ENCODE measurements around the gene CHTF18. TPM values are rescaled to one million over a fixed set of nuclear protein-coding genes. Genes with fewer than 3 reads are reported as not detected.
"Not testable (repeated sequence)": the region's sequence is repeated elsewhere in the genome, so short reads cannot be mapped to it uniquely, and the experiment has no call there.

The CHTF18 gene
- total and polyA plus RNA-seq, 2 donors (not counting 3 experiments of a cell fraction or from before 2014, with no cell fraction given), result 33.0 to 69.5 TPM

DNA sequence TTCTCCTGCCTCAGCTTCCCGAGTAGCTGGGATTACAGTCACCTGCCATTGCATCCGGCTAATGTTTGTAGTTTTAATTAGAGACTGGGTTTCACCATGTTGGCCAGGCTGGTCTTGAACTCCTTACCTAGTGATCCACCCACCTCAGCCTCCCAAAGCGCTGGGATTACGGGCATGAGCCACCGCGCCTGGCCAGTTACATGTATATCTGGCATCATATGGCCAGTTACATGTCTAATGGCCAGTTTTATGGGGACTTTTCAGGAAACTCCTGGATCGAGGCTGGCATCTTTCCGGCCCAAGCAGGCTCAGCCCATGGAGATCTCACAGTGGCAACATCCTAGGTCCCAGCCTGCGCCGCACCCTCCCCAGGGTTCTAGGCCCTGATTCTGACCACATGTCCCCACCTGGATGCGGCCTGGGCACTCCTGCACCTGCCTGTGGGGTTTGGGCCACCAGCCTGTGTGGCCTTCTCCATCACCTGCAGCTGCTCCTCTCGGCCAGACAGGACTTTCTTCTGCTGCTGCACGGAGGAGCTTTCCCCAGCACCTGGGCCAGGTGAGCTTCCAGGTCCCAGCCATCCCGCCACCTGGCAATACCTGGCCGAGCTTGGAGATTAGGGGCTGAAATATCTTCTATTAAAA is 46.3 kb upstream of the CHTF18 start:
- H3K9me1 ChIP-seq (replicated peaks; ENCODE audit: control insufficient read depth, extremely low read depth, insufficient read depth, low read length), result no peaks in the 10 kb centered on the region
- H2AFZ ChIP-seq (ENCODE audit: low read depth, low read length), result no peak overlapping the region
- ChIA-PET CTCF (interaction anchor here (1.7 kb wide), 1 partner anchor 30 kb away, joined by 5 read pairs; no protein-coding TSS in a partner anchor), POLR2A (no interaction called here)
- H3K4me1 ChIP-seq (ENCODE audit: control insufficient read depth, extremely low read depth, insufficient read depth, low read length), result peaks cover 10% of the 10 kb centered on the region
- H3K9me3 ChIP-seq (replicated peaks; ENCODE audit: control insufficient read depth, insufficient read depth, low read length), result no peaks in the 10 kb centered on the region
- dilution Hi-C loops (cut with MboI; ENCODE audit: extremely low pct_ligation_motif_present, low sequenced_read_pairs), result no loop called here
- H3K9ac ChIP-seq (replicated peaks; ENCODE audit: extremely low read depth, insufficient read depth, low read length), result no peak overlapping the region
- DNase-seq (ENCODE audit: low read depth, low spot score) (no peak), FAIRE-seq (no peak)
- peaks cover under 1 to 8% of the 10 kb centered on the region in 2 experiments for H3K36me3 ChIP-seq (ENCODE audit: control insufficient read depth in 2 of 2, extremely low read depth in 1 of 2, insufficient read depth in 2 of 2, low read length in 2 of 2)
- intact Hi-C loops (cut with micrococcal nuclease), result loop anchor here (1.0 to 5.0 kb wide), 2 partner anchors 30 to 45 kb away; partner anchors contain the start of genes CHTF18 and RPUSD1
- H3K27me3 ChIP-seq (ENCODE audit: control insufficient read depth in 2 of 2, insufficient read depth in 2 of 2, low read length in 2 of 2), result no peaks in the 10 kb centered on the region
- H3K27ac ChIP-seq (ENCODE audit: insufficient read depth, low read depth, low read length), result no peak overlapping the region
- TF ChIP-seq JUN (IDR thresholded peaks at IDR 0.05; ENCODE audit: borderline replicate concordance, insufficient read depth, insufficient read length, low read depth) (no peak), FOS (IDR thresholded peaks at IDR 0.05; ENCODE audit: borderline replicate concordance, insufficient read depth, low read length) (no peak), EZH2 (IDR thresholded peaks at IDR 0.05; ENCODE audit: borderline replicate concordance, low read depth, low read length, severe bottlenecking) (no peak), POLR2AphosphoS5 (IDR thresholded peaks at IDR 0.05; ENCODE audit: insufficient read depth, low read depth, low read length) (no peak), MYC (IDR thresholded peaks at IDR 0.05; ENCODE audit: low read depth, low read length) (no peak), POLR2A (IDR thresholded peaks at IDR 0.05; ENCODE audit: low read depth, low read length) (no peak), GATA2 (IDR thresholded peaks at IDR 0.05; ENCODE audit: insufficient read depth, insufficient read length, low read depth, low read length) (no peak)
- TF ChIP-seq, protein P1, sequence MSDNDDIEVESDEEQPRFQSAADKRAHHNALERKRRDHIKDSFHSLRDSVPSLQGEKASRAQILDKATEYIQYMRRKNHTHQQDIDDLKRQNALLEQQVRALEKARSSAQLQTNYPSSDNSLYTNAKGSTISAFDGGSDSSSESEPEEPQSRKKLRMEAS (IDR thresholded peaks at IDR 0.05; ENCODE audit: insufficient read depth, insufficient read length), result no peak
- TF ChIP-seq, protein P2, sequence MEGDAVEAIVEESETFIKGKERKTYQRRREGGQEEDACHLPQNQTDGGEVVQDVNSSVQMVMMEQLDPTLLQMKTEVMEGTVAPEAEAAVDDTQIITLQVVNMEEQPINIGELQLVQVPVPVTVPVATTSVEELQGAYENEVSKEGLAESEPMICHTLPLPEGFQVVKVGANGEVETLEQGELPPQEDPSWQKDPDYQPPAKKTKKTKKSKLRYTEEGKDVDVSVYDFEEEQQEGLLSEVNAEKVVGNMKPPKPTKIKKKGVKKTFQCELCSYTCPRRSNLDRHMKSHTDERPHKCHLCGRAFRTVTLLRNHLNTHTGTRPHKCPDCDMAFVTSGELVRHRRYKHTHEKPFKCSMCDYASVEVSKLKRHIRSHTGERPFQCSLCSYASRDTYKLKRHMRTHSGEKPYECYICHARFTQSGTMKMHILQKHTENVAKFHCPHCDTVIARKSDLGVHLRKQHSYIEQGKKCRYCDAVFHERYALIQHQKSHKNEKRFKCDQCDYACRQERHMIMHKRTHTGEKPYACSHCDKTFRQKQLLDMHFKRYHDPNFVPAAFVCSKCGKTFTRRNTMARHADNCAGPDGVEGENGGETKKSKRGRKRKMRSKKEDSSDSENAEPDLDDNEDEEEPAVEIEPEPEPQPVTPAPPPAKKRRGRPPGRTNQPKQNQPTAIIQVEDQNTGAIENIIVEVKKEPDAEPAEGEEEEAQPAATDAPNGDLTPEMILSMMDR (IDR thresholded peaks at IDR 0.05; ENCODE audit: extremely low read depth in 1 of 2, insufficient read depth in 1 of 2, low read depth in 1 of 2, low read length in 2 of 2), result no peak
- no peaks in the 10 kb centered on the region for H4K20me1 ChIP-seq (replicated peaks; ENCODE audit: control insufficient read depth, extremely low read depth, insufficient read depth, low read length)
- no peak overlapping the region for H3K4me2 ChIP-seq (ENCODE audit: insufficient read depth, low read length)
- no peak overlapping the region for H3K4me3 ChIP-seq (replicated peaks in 1 of 3; ENCODE audit: insufficient read depth in 1 of 3, low read depth in 1 of 3, low read length in 3 of 3)
- peaks cover 6% of the 10 kb centered on the region for H3K79me2 ChIP-seq (ENCODE audit: control insufficient read depth, insufficient read depth, low read length)
- BruUV-seq (replicated peaks), result no TSS peak

DNA sequence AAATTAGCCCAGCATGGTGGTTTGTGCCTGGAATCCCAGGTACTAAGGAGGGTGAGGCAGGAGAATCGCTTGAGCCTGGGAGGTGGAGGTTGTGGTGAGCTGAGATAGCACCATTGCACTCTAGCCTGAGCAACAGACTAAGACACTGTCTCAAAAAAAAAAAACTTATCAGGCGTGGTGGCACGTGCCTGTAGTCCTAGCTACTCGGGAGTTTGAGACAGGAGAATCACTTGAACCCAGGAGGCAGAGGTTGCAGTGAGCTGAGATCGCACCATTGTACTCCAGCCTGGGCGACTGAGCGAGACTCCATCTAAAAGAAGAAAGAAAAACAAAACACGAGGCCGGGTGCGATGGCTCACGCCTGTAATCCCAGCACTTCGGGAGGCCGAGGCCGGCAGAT is 45.5 kb upstream of the CHTF18 start:
- H3K27me3 ChIP-seq (ENCODE audit: control insufficient read depth in 2 of 2, insufficient read depth in 2 of 2, low read length in 2 of 2); H3K36me3 ChIP-seq (ENCODE audit: control insufficient read depth in 2 of 2, extremely low read depth in 1 of 2, insufficient read depth in 2 of 2, low read length in 2 of 2); H3K4me1 ChIP-seq (ENCODE audit: control insufficient read depth, extremely low read depth, insufficient read depth, low read length); H3K9me3 ChIP-seq (replicated peaks; ENCODE audit: control insufficient read depth, insufficient read depth, low read length); H3K79me2 ChIP-seq (ENCODE audit: control insufficient read depth, insufficient read depth, low read length); H3K4me2 ChIP-seq (ENCODE audit: insufficient read depth, low read length); dilution Hi-C loops (cut with MboI; ENCODE audit: extremely low pct_ligation_motif_present, low sequenced_read_pairs); H3K4me3 ChIP-seq (replicated peaks in 1 of 3; ENCODE audit: insufficient read depth in 1 of 3, low read depth in 1 of 3, low read length in 3 of 3); H3K27ac ChIP-seq (ENCODE audit: insufficient read depth, low read depth, low read length); H4K20me1 ChIP-seq (replicated peaks; ENCODE audit: control insufficient read depth, extremely low read depth, insufficient read depth, low read length); FAIRE-seq; H3K9me1 ChIP-seq (replicated peaks; ENCODE audit: control insufficient read depth, extremely low read depth, insufficient read depth, low read length); H2AFZ ChIP-seq (ENCODE audit: low read depth, low read length); POLR2A ChIA-PET; H3K9ac ChIP-seq (replicated peaks; ENCODE audit: extremely low read depth, insufficient read depth, low read length); BruUV-seq (replicated peaks); DNase-seq (ENCODE audit: low read depth, low spot score): not testable (repeated sequence)
- CTCF ChIA-PET, result interaction anchor here (1.7 kb wide), 2 partner anchors 30 to 42 kb away, joined by 4 to 5 read pairs; no protein-coding TSS in a partner anchor
- intact Hi-C loops (cut with micrococcal nuclease), result loop anchor here (5.0 kb wide), 1 partner anchor 44 kb away; the partner anchor contains the start of genes CHTF18 and RPUSD1

Measured in endothelial cell of umbilical vein (primary cell).